ENCODE results near the gene RCE1.

Gene RCE1

DNA sequence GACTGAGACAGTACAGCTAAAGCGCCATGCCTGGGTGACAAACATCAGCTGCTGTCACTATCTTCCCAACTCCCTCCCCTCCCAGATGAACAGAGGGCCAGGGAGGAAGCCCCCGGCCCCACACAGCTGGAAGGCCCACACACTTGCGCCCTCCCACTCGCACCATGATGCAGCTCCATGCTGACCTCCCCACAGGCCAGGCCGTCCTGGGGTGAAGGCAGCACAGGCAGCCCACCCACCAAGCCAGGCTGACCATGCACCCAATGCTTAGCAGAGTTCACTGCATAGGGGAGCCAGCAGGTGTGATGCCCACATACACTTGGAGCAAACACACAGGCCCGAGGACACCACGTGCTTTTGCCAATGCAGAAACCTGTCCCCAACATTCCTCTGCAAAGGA is 35.8 kb downstream of the RCE1 start:
- peak overlapping the region; percentile 87 for H4K91ac ChIP-seq (ENCODE audit: low read length)
- no peak overlapping the region for H2BK15ac ChIP-seq (ENCODE audit: low read depth, poor library complexity, severe bottlenecking)
- peaks cover 32% of the 10 kb centered on the region for H3K4me1 ChIP-seq (ENCODE audit: control insufficient read depth, insufficient read depth, low read depth, low read length)
- H2AFZ ChIP-seq (ENCODE audit: low read depth, low read length) = no peak overlapping the region
- H3K9ac ChIP-seq (ENCODE audit: low read length) = peak overlapping the region; percentile 38
- H3K23ac ChIP-seq (ENCODE audit: low read length in 2 of 2) = no peak overlapping the region
- no peak overlapping the region for H2BK5ac ChIP-seq (ENCODE audit: low read depth, low read length, poor library complexity, severe bottlenecking)
- no peak overlapping the region for H2AK5ac ChIP-seq (ENCODE audit: low read length, severe bottlenecking)
- H3K27me3 ChIP-seq (ENCODE audit: control insufficient read depth in 1 of 2, insufficient read depth in 1 of 2, low read length in 2 of 2) = peaks cover 0 to 4% of the 10 kb centered on the region in 2 experiments
- no peak overlapping the region for H3K4ac ChIP-seq (ENCODE audit: low read depth in 1 of 2, low read length in 2 of 2)
- peaks cover 24% of the 10 kb centered on the region for H3K79me1 ChIP-seq (replicated peaks; ENCODE audit: low read length, poor library complexity, severe bottlenecking)
- H4K8ac ChIP-seq (ENCODE audit: low read length) = no peak overlapping the region
- H3K4me3 ChIP-seq (ENCODE audit: insufficient read depth in 1 of 2, low read depth in 1 of 2, low read length in 2 of 2) = no peak overlapping the region
- 90% methylated on average over 5 of the region's 7 CpGs for WGBS
- no peak overlapping the region for H2BK120ac ChIP-seq (ENCODE audit: low read depth, low read length)
- no peak overlapping the region for H3K27ac ChIP-seq (ENCODE audit: low read length, poor library complexity, severe bottlenecking)
- H3K14ac ChIP-seq (ENCODE audit: low read length in 2 of 2) = peak overlapping the region in 1 of 2 experiments; percentile 6
- H3K9me3 ChIP-seq (ENCODE audit: control insufficient read depth, low read length) = no peaks in the 10 kb centered on the region
- no peak overlapping the region for H3K18ac ChIP-seq (ENCODE audit: low read depth in 1 of 2, low read length in 2 of 2)
- no peak for DNase-seq
- H2BK12ac ChIP-seq (ENCODE audit: low read length in 2 of 2) = no peak overlapping the region
- H3K4me2 ChIP-seq (ENCODE audit: low read length, poor library complexity, severe bottlenecking) = no peak overlapping the region
- peaks cover 0 to 3% of the 10 kb centered on the region in 2 experiments for H3K36me3 ChIP-seq (ENCODE audit: control insufficient read depth in 1 of 2, insufficient read depth in 2 of 2, low read depth in 1 of 2, low read length in 2 of 2)

DNA sequence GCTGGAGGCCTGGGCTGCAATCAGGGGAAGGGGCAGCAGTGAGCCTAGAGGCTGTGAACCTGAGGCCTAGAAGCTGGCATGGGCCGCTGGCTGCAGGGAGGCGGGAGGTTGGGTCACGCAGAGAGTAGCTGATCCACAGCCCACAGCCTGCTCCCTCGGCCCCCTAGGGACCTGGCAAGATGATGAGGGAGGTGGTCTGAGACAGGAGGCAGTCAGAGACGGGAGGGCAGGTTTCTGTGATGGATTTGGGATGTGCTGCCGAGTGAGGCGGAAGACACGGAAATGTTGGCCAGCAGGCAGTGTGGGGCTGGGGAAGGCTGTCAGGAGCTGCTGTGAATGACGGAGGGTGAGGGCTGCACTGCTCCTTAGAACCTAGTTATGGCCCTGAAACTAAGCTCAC is 36.3 kb downstream of the RCE1 start:
- Histone ChIP-seq H3K9me3 (ENCODE audit: control insufficient read depth, low read length) (no peaks in the 10 kb centered on the region), H3K36me3 (ENCODE audit: control insufficient read depth in 1 of 2, insufficient read depth in 2 of 2, low read depth in 1 of 2, low read length in 2 of 2) (peaks cover 0 to 3% of the 10 kb centered on the region in 2 experiments), H3K18ac (ENCODE audit: low read depth in 1 of 2, low read length in 2 of 2) (no peak overlapping the region), H3K4me3 (ENCODE audit: insufficient read depth in 1 of 2, low read depth in 1 of 2, low read length in 2 of 2) (no peak overlapping the region), H3K14ac (ENCODE audit: low read length in 2 of 2) (peak overlapping the region in 1 of 2 experiments; percentile 36), H2BK120ac (ENCODE audit: low read depth, low read length) (no peak overlapping the region), H2BK5ac (ENCODE audit: low read depth, low read length, poor library complexity, severe bottlenecking) (no peak overlapping the region), H2BK15ac (ENCODE audit: low read depth, poor library complexity, severe bottlenecking) (no peak overlapping the region), H2AFZ (ENCODE audit: low read depth, low read length) (no peak overlapping the region), H2BK12ac (ENCODE audit: low read length in 2 of 2) (no peak overlapping the region), H3K4ac (ENCODE audit: low read depth in 1 of 2, low read length in 2 of 2) (no peak overlapping the region), H3K79me1 (replicated peaks; ENCODE audit: low read length, poor library complexity, severe bottlenecking) (peaks cover 25% of the 10 kb centered on the region), H3K4me1 (ENCODE audit: control insufficient read depth, insufficient read depth, low read depth, low read length) (peaks cover 32% of the 10 kb centered on the region), H3K27me3 (ENCODE audit: control insufficient read depth in 1 of 2, insufficient read depth in 1 of 2, low read length in 2 of 2) (peaks cover 0 to 4% of the 10 kb centered on the region in 2 experiments), H3K4me2 (ENCODE audit: low read length, poor library complexity, severe bottlenecking) (no peak overlapping the region), H3K27ac (ENCODE audit: low read length, poor library complexity, severe bottlenecking) (no peak overlapping the region), H4K91ac (ENCODE audit: low read length) (no peak overlapping the region), H3K23ac (ENCODE audit: low read length in 2 of 2) (no peak overlapping the region), H2AK5ac (ENCODE audit: low read length, severe bottlenecking) (no peak overlapping the region), H4K8ac (ENCODE audit: low read length) (no peak overlapping the region), H3K9ac (ENCODE audit: low read length) (no peak overlapping the region)
- 90% methylated on average over 9 of the region's 9 CpGs for WGBS
- no peak for DNase-seq

DNA sequence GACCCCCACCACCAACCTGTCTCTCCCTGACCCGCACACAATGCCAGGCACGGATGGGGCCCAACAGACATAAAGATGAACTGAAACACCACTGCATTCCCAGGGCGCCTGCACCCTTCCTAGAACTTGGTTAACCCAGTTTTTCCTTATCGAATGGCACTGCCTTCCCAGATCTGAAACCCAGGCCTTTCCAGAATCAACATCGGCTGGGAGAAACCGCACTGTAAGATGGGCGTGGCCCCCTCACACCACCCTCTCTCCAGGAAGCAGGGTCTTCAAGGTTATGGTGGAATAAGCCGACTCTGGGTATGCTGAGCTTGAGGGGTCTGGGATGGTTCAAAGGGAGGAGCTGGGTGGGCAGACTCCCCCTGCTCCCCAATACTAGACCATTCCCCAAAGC is 36.8 kb downstream of the RCE1 start:
- H3K27me3 ChIP-seq (ENCODE audit: control insufficient read depth in 1 of 2, insufficient read depth in 1 of 2, low read length in 2 of 2) = peaks cover 0 to 4% of the 10 kb centered on the region in 2 experiments
- no peak overlapping the region for H3K23ac ChIP-seq (ENCODE audit: low read length in 2 of 2)
- peak overlapping the region in 1 of 2 experiments; percentile 36 for H3K14ac ChIP-seq (ENCODE audit: low read length in 2 of 2)
- 90% methylated on average over 7 of the region's 8 CpGs for WGBS
- no peak overlapping the region for H2BK5ac ChIP-seq (ENCODE audit: low read depth, low read length, poor library complexity, severe bottlenecking)
- no peak overlapping the region for H2BK15ac ChIP-seq (ENCODE audit: low read depth, poor library complexity, severe bottlenecking)
- H3K18ac ChIP-seq (ENCODE audit: low read depth in 1 of 2, low read length in 2 of 2) = no peak overlapping the region
- peaks cover 30% of the 10 kb centered on the region for H3K79me1 ChIP-seq (replicated peaks; ENCODE audit: low read length, poor library complexity, severe bottlenecking)
- H4K8ac ChIP-seq (ENCODE audit: low read length) = no peak overlapping the region
- H3K9ac ChIP-seq (ENCODE audit: low read length) = no peak overlapping the region
- no peak overlapping the region for H3K4ac ChIP-seq (ENCODE audit: low read depth in 1 of 2, low read length in 2 of 2)
- H4K91ac ChIP-seq (ENCODE audit: low read length) = no peak overlapping the region
- no peak overlapping the region for H3K4me3 ChIP-seq (ENCODE audit: insufficient read depth in 1 of 2, low read depth in 1 of 2, low read length in 2 of 2)
- no peak overlapping the region for H2AK5ac ChIP-seq (ENCODE audit: low read length, severe bottlenecking)
- no peaks in the 10 kb centered on the region for H3K9me3 ChIP-seq (ENCODE audit: control insufficient read depth, low read length)
- H3K4me1 ChIP-seq (ENCODE audit: control insufficient read depth, insufficient read depth, low read depth, low read length) = peaks cover 32% of the 10 kb centered on the region
- no peak for DNase-seq
- no peak overlapping the region for H2AFZ ChIP-seq (ENCODE audit: low read depth, low read length)
- no peak overlapping the region for H3K4me2 ChIP-seq (ENCODE audit: low read length, poor library complexity, severe bottlenecking)
- peaks cover 0 to 3% of the 10 kb centered on the region in 2 experiments for H3K36me3 ChIP-seq (ENCODE audit: control insufficient read depth in 1 of 2, insufficient read depth in 2 of 2, low read depth in 1 of 2, low read length in 2 of 2)
- no peak overlapping the region for H2BK120ac ChIP-seq (ENCODE audit: low read depth, low read length)
- no peak overlapping the region for H3K27ac ChIP-seq (ENCODE audit: low read length, poor library complexity, severe bottlenecking)
- no peak overlapping the region for H2BK12ac ChIP-seq (ENCODE audit: low read length in 2 of 2)

DNA sequence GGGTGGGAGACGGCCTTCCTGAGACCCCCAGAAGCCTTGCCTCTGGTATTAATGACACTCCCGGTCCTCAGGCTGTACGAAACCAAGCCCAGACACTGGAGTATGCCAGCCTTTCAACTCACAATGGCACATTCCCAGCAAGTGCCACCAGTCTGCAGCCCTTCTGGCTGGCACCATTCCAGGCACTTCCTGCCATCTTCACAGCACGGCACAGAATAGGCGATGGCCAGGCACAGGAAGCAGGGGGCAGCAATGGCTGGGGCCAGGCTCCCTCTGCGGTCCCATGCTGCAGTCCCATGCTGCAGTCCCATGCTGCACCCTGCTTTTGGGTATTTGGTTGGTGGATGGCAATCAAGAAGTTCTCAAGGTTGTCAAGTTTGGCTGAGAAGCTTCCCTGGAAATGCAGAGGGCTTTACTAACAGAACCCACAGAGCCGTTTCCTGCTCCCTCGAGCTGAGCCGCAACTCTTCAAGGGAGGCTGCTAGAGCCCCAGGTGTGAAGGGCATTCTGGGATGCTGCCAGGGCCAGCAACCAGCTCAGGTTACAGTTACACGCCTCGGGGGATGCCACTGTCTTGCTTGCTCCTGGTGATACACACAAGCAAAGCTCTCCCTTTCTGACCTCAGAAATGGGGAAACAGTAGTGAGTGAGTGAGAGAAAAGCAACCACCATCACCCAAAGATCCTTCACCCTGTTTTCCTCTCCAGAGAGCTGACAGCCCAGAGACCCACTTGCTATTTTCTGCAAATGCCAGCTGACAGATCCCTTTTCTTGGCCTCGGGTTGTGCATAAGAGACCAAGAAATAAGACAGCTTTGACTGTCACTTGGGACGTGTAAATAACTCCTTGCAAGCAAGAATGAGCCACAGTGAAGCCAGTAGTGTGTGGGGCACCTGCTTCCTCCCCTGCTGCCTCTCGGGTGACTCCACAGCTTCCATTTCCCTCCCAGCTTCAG is 37.5 kb downstream of the RCE1 start:
- Histone ChIP-seq H4K8ac (ENCODE audit: low read length) (no peak overlapping the region), H3K27ac (ENCODE audit: low read length, poor library complexity, severe bottlenecking) (no peak overlapping the region), H3K4me3 (ENCODE audit: insufficient read depth in 1 of 2, low read depth in 1 of 2, low read length in 2 of 2) (no peak overlapping the region), H3K4ac (ENCODE audit: low read depth in 1 of 2, low read length in 2 of 2) (peak overlapping the region in 1 of 2 experiments; percentile 5), H3K14ac (ENCODE audit: low read length in 2 of 2) (no peak overlapping the region), H2AFZ (ENCODE audit: low read depth, low read length) (no peak overlapping the region), H2BK5ac (ENCODE audit: low read depth, low read length, poor library complexity, severe bottlenecking) (no peak overlapping the region), H3K9me3 (ENCODE audit: control insufficient read depth, low read length) (no peaks in the 10 kb centered on the region), H3K4me1 (ENCODE audit: control insufficient read depth, insufficient read depth, low read depth, low read length) (peaks cover 32% of the 10 kb centered on the region), H2BK120ac (ENCODE audit: low read depth, low read length) (no peak overlapping the region), H2BK12ac (ENCODE audit: low read length in 2 of 2) (no peak overlapping the region), H3K79me1 (replicated peaks; ENCODE audit: low read length, poor library complexity, severe bottlenecking) (peaks cover 29% of the 10 kb centered on the region), H3K9ac (ENCODE audit: low read length) (no peak overlapping the region), H3K18ac (ENCODE audit: low read depth in 1 of 2, low read length in 2 of 2) (no peak overlapping the region), H2AK5ac (ENCODE audit: low read length, severe bottlenecking) (peak overlapping the region; percentile 11), H2BK15ac (ENCODE audit: low read depth, poor library complexity, severe bottlenecking) (no peak overlapping the region), H4K91ac (ENCODE audit: low read length) (no peak overlapping the region), H3K36me3 (ENCODE audit: control insufficient read depth in 1 of 2, insufficient read depth in 2 of 2, low read depth in 1 of 2, low read length in 2 of 2) (peaks cover 0 to 3% of the 10 kb centered on the region in 2 experiments), H3K4me2 (ENCODE audit: low read length, poor library complexity, severe bottlenecking) (peak overlapping the region; percentile 8), H3K23ac (ENCODE audit: low read length in 2 of 2) (no peak overlapping the region), H3K27me3 (ENCODE audit: control insufficient read depth in 1 of 2, insufficient read depth in 1 of 2, low read length in 2 of 2) (peaks cover 0 to 4% of the 10 kb centered on the region in 2 experiments)
- no peak for DNase-seq
- 84% methylated on average over 13 of the region's 14 CpGs for WGBS
